CD4-positive, alpha-beta T cell treated with Interleukin-6 at 100 ng/mL for 8 hours (primary cell): ENCODE measurements around the gene DEFB113.

Experiments
- DNase-seq: peaks from one replicate; pipeline ENCODE4 v3.0.0-alpha.2; 2020; ENCODE audit warnings: mixed read lengths, low spot score

The DEFB113 gene

GRCh38 chr6:49935387-49935786, 34.0 kb downstream of the DEFB113 start:
- DNase-seq: no peak

GRCh38 chr6:49934770-49935169, 34.7 kb downstream of the DEFB113 start:
- DNase-seq: no peak

GRCh38 chr6:49933526-49933925, 35.9 kb downstream of the DEFB113 start:
- no peak for DNase-seq

GRCh38 chr6:49929340-49929739, 40.1 kb downstream of the DEFB113 start:
- DNase-seq: no peak

- DNase-seq: no peak
Measured at GRCh38 chr6:49923826-49924225, 45.6 kb downstream of the DEFB113 start.

GRCh38 chr6:49919935-49920644, 49.3 kb downstream of the DEFB113 start:
- DNase-seq: no peak

- no peak for DNase-seq
Measured at GRCh38 chr6:49919261-49919660, 50.2 kb downstream of the DEFB113 start.

- DNase-seq: no peak
Measured at GRCh38 chr6:49918787-49919186, 50.6 kb downstream of the DEFB113 start.
